Testis (tissue), 3 donors: Measurements from ENCODE around the gene FAM120C. TPM values are rescaled to one million over a fixed set of nuclear protein-coding genes. Genes with fewer than 3 reads are reported as not detected.

Source experiments
- DNase-seq: peaks from one replicate; pipeline ENCODE4 v3.0.0-alpha.2; 2019
- H3K27ac ChIP-seq, 2 donors: fragments of 200-600 bp; sonication (generic); one replicate each; pipeline ENCODE4 v1.5.1; 2019
- H3K27me3 ChIP-seq: fragments of 200-600 bp; sonication (generic); one replicate; pipeline ENCODE4 v1.5.1; 2019
- H3K36me3 ChIP-seq: fragments of 200-600 bp; sonication (generic); one replicate; pipeline ENCODE4 v1.5.1; 2017; ENCODE audit warnings: low read depth; ENCODE audit errors: missing control alignments
- H3K4me1 ChIP-seq: fragments of 200-600 bp; sonication (generic); one replicate; pipeline ENCODE4 v1.5.1; 2019
- H3K4me3 ChIP-seq, 2 donors: fragments of 200-600 bp; sonication (generic); one replicate each; pipeline ENCODE4 v1.5.1; 2017 to 2019
- H3K9me3 ChIP-seq: fragments of 200-600 bp; sonication (generic); one replicate; pipeline ENCODE4 v1.5.1; 2017
- CTCF ChIP-seq, 3 experiments: fragments of 450-650 bp in 2 of 3; fragments of 200-600 bp in 1 of 3; sonication (generic) in 1 of 3; IDR thresholded peaks; one replicate each; pipeline ENCODE4 v1.5.1; 2016 to 2019; ENCODE audit warnings: antibody characterized with exemption in 3 of 3, mild to moderate bottlenecking in 2 of 3, moderate library complexity in 1 of 3
- POLR2A ChIP-seq: fragments of 450-650 bp; IDR thresholded peaks from one replicate; pipeline ENCODE4 v1.6.1; 2017; ENCODE audit warnings: antibody characterized with exemption, mild to moderate bottlenecking, moderate library complexity
- WGBS, 2 donors: methylation state at CpG; one replicate each; pipeline ENCODE4 v1.1.5; 2018; 5-methylcytosine and 5-hydroxymethylcytosine counted together
- intact Hi-C: fragments of 100-400 bp; cut with DNase I; formaldehyde crosslinking; loops from one replicate; pipeline ENCODE4 v1.15.1; 2023; ENCODE audit warnings: low total_unique reads
- polyA plus RNA-seq: library from polyadenylated mRNA; stranded (reverse); fragments of 350-450 nt; fragmentation: Illumina TruSeq; extraction: RNeasy Lipid Tissue Mini Kit (QIAGEN cat#74804); gene quantifications from one replicate; pipeline ENCODE4 v1.2.3, GENCODE V29; 2014; ENCODE audit warnings: low read depth, low replicate concordance; ENCODE audit not compliant: insufficient read depth
- total RNA-seq, 2 donors: library from RNA; depleted of rRNA; stranded (reverse); fragments of >200 nt; gene quantifications; one replicate each; pipeline ENCODE4 v1.2.3, GENCODE V29; 2016

FAM120C gene
- total and polyA plus RNA-seq, 3 donors from 2014 or later, result 5.3 to 22.3 (median 20.5) TPM

GRCh38 chrX:54076903-54077302, 106.2 kb downstream of the FAM120C start:
- intact Hi-C loops, result no loop called here
- no peaks in the 10 kb centered on the region for H3K36me3 ChIP-seq
- no peaks in the 10 kb centered on the region for H3K4me1 ChIP-seq
- H3K27me3 ChIP-seq, result no peaks in the 10 kb centered on the region
- 96 to 100% methylated on average over 1 to 2 of the region's 2 CpGs for WGBS, 2 donors
- no peak for DNase-seq
- H3K4me3 ChIP-seq, result no peak overlapping the region
- TF ChIP-seq CTCF (IDR thresholded peaks at IDR 0.05) (no peak), POLR2A (no peak)
- H3K9me3 ChIP-seq, result no peaks in the 10 kb centered on the region
- no peak overlapping the region for H3K27ac ChIP-seq

- WGBS, 2 donors, result 85 to 93% methylated on average over 3 to 6 of the region's 6 CpGs
- H3K4me3 ChIP-seq, result no peak overlapping the region
- intact Hi-C loops, result no loop called here
- no peak for DNase-seq
- no peak overlapping the region for H3K27ac ChIP-seq
- no peaks in the 10 kb centered on the region for H3K9me3 ChIP-seq
- TF ChIP-seq CTCF (IDR thresholded peaks at IDR 0.05), result no peak
- no peak for TF ChIP-seq POLR2A
- H3K4me1 ChIP-seq, result no peaks in the 10 kb centered on the region
- no peaks in the 10 kb centered on the region for H3K27me3 ChIP-seq
- H3K36me3 ChIP-seq, result no peaks in the 10 kb centered on the region
Observed at GRCh38 chrX:54074826-54075225, 108.2 kb downstream of the FAM120C start.

- Histone ChIP-seq H3K27me3 (no peaks in the 10 kb centered on the region), H3K4me1 (no peaks in the 10 kb centered on the region), H3K9me3 (no peaks in the 10 kb centered on the region), H3K27ac (no peak overlapping the region), H3K36me3 (no peaks in the 10 kb centered on the region), H3K4me3 (no peak overlapping the region)
- WGBS, 2 donors, result 71 to 83% methylated on average over 2 of the region's 2 CpGs
- intact Hi-C loops, result no loop called here
- TF ChIP-seq CTCF (IDR thresholded peaks at IDR 0.05) (no peak), POLR2A (no peak)
- no peak for DNase-seq
Observed at GRCh38 chrX:54067766-54068165, 115.3 kb downstream of the FAM120C start.

- no peak for TF ChIP-seq POLR2A
- no peak for TF ChIP-seq CTCF (IDR thresholded peaks at IDR 0.05)
- no peak for DNase-seq
- Histone ChIP-seq H3K9me3 (no peaks in the 10 kb centered on the region), H3K36me3 (no peaks in the 10 kb centered on the region), H3K27ac (no peak overlapping the region), H3K4me3 (no peak overlapping the region), H3K27me3 (no peaks in the 10 kb centered on the region), H3K4me1 (no peaks in the 10 kb centered on the region)
- intact Hi-C loops, result no loop called here
Observed at GRCh38 chrX:54066841-54067240, 116.2 kb downstream of the FAM120C start.

- no peak for DNase-seq
- Histone ChIP-seq H3K9me3 (no peaks in the 10 kb centered on the region), H3K27me3 (no peaks in the 10 kb centered on the region), H3K4me1 (no peaks in the 10 kb centered on the region), H3K4me3 (no peak overlapping the region), H3K27ac (no peak overlapping the region), H3K36me3 (no peaks in the 10 kb centered on the region)
- intact Hi-C loops, result no loop called here
- no peak for TF ChIP-seq CTCF (IDR thresholded peaks at IDR 0.05)
- TF ChIP-seq POLR2A, result no peak
- 92 to 95% methylated on average over 3 of the region's 3 CpGs for whole genome bisulfite sequencing, 2 donors
Observed at GRCh38 chrX:54064564-54064963, 118.5 kb downstream of the FAM120C start.
